K562 (cell line): Measurements from ENCODE around the gene C1QTNF5. TPM values are rescaled to one million over a fixed set of nuclear protein-coding genes. Genes with fewer than 3 reads are reported as not detected.

Experiments
- ARHGAP35 ChIP-seq: fragments of 450-650 bp; IDR thresholded peaks from 2 replicates; pipeline ENCODE4 v1.6.1; 2018; ENCODE audit not compliant: partially characterized antibody
- CTCF ChIP-seq, 3 experiments: IDR thresholded peaks in 2 of 3; conservative IDR thresholded peaks in 1 of 3; 2 replicates each; pipeline ENCODE4 v1.5.1; 2011 to 2012; ENCODE audit warnings: low read length in 3 of 3, mild to moderate bottlenecking in 3 of 3, control low read depth in 2 of 3, improper control_type of control experiment in 1 of 3, inconsistent platforms in 1 of 3, low read depth in 1 of 3, mixed read lengths in 1 of 3, moderate library complexity in 1 of 3; ENCODE audit not compliant: insufficient read depth in 2 of 3
- GATAD2A ChIP-seq: fragments of 450-650 bp; IDR thresholded peaks from 2 replicates; pipeline ENCODE4 v1.6.1; 2017
- NFXL1 ChIP-seq: fragments of 450-650 bp; formaldehyde crosslinking; IDR thresholded peaks from 2 replicates; pipeline ENCODE4 v1.4.0; 2021; ENCODE audit warnings: mild to moderate bottlenecking
- PPARD ChIP-seq: fragments of 250-450 bp; sonication (Bioruptor Pico); IDR thresholded peaks from 2 replicates; pipeline ENCODE4 v1.8.0; 2022; ENCODE audit warnings: inconsistent platforms, mild to moderate bottlenecking, moderate library complexity
- RNF2 ChIP-seq: sonication (generic); IDR thresholded peaks from 2 replicates; pipeline ENCODE4 v1.6.1; 2016
- SREBF2 ChIP-seq: sonication (generic); formaldehyde crosslinking; IDR thresholded peaks from 2 replicates; pipeline ENCODE4 v1.4.0; 2020; ENCODE audit warnings: mild to moderate bottlenecking, missing genetic modification reagents
- SRSF1 ChIP-seq: fragments of 200-400 bp; formaldehyde crosslinking; IDR thresholded peaks from 2 replicates; pipeline ENCODE4 v1.6.1; 2017; ENCODE audit warnings: mild to moderate bottlenecking, low read depth, low read length, moderate library complexity
- TCF7 ChIP-seq: sonication (generic); IDR thresholded peaks from 2 replicates; pipeline ENCODE4 v1.6.1; 2016; ENCODE audit warnings: antibody characterized with exemption, borderline replicate concordance
- TCFL5 ChIP-seq: fragments of 250-450 bp; sonication (Bioruptor Pico); conservative IDR thresholded peaks from 2 replicates; pipeline ENCODE4 v1.6.1; 2021; ENCODE audit warnings: mild to moderate bottlenecking, moderate library complexity, matching md5 sums
- VEZF1 ChIP-seq: fragments of 200-800 bp; sonication (Bioruptor generic); IDR thresholded peaks from 2 replicates; pipeline ENCODE4 v1.6.1; 2017; ENCODE audit warnings: missing genetic modification characterization, missing compliant biosample characterization
- ZBTB40 ChIP-seq, 2 experiments: fragments of 450-650 bp in 1 of 2; sonication (generic) in 1 of 2; formaldehyde crosslinking in 1 of 2; IDR thresholded peaks; 2 replicates each; pipeline versions ENCODE4 v1.7.1 to v1.9.0; 2016 to 2022; ENCODE audit warnings: inconsistent platforms in 1 of 2, mild to moderate bottlenecking in 1 of 2, missing genetic modification reagents in 1 of 2
- ZNF263 ChIP-seq: sonication (generic); formaldehyde crosslinking; IDR thresholded peaks from 2 replicates; pipeline ENCODE4 v1.8.0; 2022; ENCODE audit warnings: mild to moderate bottlenecking, missing genetic modification reagents, borderline replicate concordance
- ZNF436 ChIP-seq: fragments of 250-450, 450-650 bp; sonication (Bioruptor Pico); formaldehyde crosslinking; IDR thresholded peaks from 2 replicates; pipeline ENCODE4 v1.7.0; 2020; ENCODE audit warnings: mild to moderate bottlenecking
- ZNF507 ChIP-seq: conservative IDR thresholded peaks from 2 replicates; pipeline ENCODE4 v1.6.1; 2017; ENCODE audit warnings: missing genetic modification characterization, missing compliant biosample characterization
- polyA plus RNA-seq, 8 experiments: library from polyadenylated mRNA; depleted of rRNA in 4 of 8; stranded (reverse) in 5 of 8; unstranded in 3 of 8; fragments of >200 nt; fragmentation: Nextera tagmentation in 2 of 8; fragmentation: Illumina TruSeq in 1 of 8; extraction: Ambion mirVana in 2 of 8; extraction: Trizol in 1 of 8; gene quantifications; 2 replicates each; pipeline versions ENCODE4 v1.2.1 to v1.2.3, GENCODE V29; 2011 to 2014; ENCODE audit warnings: inconsistent platforms in 1 of 8, missing spikeins in 1 of 8
- total RNA-seq, 7 experiments: library from RNA; depleted of rRNA in 6 of 7; stranded (reverse); fragments of >200 nt in 6 of 7; fragmentation: Illumina TruSeq in 2 of 7; extraction: Trizol in 2 of 7; gene quantifications; 2 replicates each; pipeline versions ENCODE4 v1.2.1 to v1.2.3, GENCODE V29; 2011 to 2021; ENCODE audit warnings: low replicate concordance in 1 of 7

Gene C1QTNF5
- total and polyA plus RNA-seq, 9 of the 15 experiments (the other 6 are each of a cell fraction or from before 2014, with no cell fraction given): 0.07 to 0.76 (median 0.24) TPM; not detected in 1

- TF ChIP-seq ZBTB40 (IDR thresholded peaks at IDR 0.05) (0 out of 2 replicates have a peak, but pooled peaks have one; percentile 11), ZBTB40 (CRISPR knock-in tag; IDR thresholded peaks at IDR 0.05) (no peak), CTCF (IDR thresholded peaks at IDR 0.05 in 2 of 3, conservative IDR thresholded peaks at IDR 0.05 in 1 of 3; ENCODE audit: insufficient read depth in 2 of 3, low read depth in 1 of 3, low read length in 3 of 3) (peak in 1 of 3 experiments; percentile 46; a peak in 3 of 6 replicates), RNF2 (no peak), ZNF507 (no peak), SREBF2 (CRISPR knock-in tag) (0 out of 2 replicates have a peak, but pooled peaks have one; percentile 52), TCFL5 (no peak), NFXL1 (no peak), PPARD (CRISPR knock-in tag) (no peak), ZNF436 (CRISPR knock-in tag) (no peak), TCF7 (no peak), ZNF263 (CRISPR knock-in tag) (peak; percentile 73; the same call in 1 of the 2 replicates), ARHGAP35 (no peak), GATAD2A (no peak), SRSF1 (no peak), VEZF1 (CRISPR knock-in tag) (peak; percentile 47)
Observed at GRCh38 chr11:119320776-119321524, 19.7 kb downstream of the C1QTNF5 start (continued).
